Measurements from ENCODE around the gene TMEM50A.
"Not testable (repeated sequence)": the region's sequence is repeated elsewhere in the genome, so short reads cannot be mapped to it uniquely, and the experiment has no call there.

The TMEM50A gene

DNA sequence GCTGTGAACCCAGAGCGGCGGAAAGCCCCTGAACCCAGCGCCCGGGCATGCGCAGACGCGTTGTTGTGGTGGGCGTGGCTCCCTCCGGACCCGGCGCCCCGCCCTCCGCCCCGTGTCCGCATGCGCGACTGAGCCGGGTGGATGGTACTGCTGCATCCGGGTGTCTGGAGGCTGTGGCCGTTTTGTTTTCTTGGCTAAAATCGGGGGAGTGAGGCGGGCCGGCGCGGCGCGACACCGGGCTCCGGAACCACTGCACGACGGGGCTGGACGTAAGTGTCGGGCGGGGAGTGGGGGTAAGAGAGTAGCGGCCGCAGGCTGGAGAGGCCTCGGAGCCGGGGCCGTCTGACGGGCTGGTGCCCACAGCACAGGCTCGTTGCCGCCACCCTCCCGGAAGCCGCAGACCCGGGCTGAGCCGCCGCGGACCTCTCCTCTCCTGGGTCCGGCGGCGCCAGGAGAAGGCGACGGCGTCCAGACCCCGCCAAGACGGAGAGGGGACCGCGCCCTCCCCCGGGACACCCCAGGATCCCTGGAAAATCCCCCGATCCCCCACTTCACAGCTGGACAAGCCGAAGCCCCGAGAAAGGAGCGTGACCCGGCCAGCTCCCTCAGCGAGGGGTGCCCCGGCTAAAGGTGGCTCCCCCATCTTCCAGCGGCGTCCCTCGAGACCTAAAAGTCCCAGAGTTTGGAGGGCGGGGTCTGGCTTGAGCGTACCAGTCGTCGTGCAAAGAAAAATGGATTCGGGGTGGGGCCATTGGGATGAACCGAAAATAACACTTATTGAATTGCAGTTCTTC lies at the start of gene TMEM50A:
TMEM50A (plus strand) TSS at position 147 of the 794 bp plus-strand sequence. CDS start 2,153 bp downstream, outside the sequence.
- DNase-seq, result peak; percentile 90 to 94

DNA sequence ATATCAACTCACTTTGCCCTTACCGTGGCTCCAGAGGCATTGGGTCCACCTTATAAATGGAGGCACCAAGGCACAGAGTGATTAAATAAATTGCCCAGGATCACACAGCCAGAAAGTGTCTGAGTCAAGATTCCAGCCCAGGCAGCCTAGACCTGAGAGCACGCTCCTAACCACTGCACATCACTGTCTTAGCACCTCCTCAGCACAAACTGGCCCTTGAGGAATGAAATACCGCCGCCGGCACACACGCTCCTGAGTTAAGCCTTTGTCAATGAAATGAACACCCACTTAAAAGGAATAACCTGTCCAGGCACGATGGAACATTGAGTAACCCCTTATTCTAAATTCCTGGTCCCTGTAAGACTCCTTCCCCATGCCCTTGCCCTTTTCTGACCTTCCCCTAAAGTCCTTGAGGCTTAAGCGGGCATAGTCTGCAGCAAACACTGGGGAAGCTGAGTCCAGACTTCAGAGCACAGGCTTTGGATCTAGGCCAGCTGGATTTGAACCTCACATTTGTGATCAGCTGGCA lies 49.5 kb upstream of the TMEM50A start:
- DNase-seq, result not testable (repeated sequence)

DNA sequence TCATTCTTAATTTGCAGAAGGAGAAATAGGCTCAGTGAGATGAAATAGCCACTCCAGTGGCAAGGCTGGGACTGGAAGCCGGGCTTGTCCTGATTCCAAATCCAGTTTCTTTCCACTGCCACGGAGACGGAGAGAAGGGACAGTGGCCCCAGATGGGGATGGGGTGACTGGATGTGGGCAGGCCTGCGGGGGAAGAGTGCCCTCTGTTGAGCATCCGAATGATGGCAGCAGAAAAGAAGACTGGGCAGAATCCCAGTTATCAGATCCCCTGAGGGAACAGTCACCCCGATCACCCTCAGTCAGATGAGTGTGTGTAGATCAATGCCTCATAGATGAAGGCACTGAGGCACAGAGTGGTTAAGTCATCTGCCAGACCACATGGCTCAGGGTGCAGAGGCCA lies 48.1 kb upstream of the TMEM50A start:
- peak in 1 of 2 donors; percentile 1 for DNase-seq

DNA sequence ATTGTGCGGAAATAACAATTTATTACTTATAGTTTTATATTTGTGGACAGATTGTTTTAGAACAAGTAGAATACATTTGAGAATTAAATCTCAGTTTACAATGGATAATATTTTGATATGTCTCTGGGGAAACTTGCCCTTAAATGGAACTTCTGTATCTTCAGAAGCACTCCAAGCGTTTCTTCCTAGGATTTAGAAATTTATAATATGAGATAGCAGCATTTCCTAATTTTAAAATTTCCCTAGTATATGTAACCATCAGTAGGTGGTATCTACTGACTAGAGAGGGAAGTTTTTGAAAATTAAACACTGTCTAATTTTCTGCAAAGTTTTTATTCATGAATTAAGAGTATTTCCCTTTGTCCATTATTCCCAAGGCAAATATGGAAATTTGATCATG lies 44.7 kb upstream of the TMEM50A start:
- not testable (repeated sequence) for DNase-seq

DNA sequence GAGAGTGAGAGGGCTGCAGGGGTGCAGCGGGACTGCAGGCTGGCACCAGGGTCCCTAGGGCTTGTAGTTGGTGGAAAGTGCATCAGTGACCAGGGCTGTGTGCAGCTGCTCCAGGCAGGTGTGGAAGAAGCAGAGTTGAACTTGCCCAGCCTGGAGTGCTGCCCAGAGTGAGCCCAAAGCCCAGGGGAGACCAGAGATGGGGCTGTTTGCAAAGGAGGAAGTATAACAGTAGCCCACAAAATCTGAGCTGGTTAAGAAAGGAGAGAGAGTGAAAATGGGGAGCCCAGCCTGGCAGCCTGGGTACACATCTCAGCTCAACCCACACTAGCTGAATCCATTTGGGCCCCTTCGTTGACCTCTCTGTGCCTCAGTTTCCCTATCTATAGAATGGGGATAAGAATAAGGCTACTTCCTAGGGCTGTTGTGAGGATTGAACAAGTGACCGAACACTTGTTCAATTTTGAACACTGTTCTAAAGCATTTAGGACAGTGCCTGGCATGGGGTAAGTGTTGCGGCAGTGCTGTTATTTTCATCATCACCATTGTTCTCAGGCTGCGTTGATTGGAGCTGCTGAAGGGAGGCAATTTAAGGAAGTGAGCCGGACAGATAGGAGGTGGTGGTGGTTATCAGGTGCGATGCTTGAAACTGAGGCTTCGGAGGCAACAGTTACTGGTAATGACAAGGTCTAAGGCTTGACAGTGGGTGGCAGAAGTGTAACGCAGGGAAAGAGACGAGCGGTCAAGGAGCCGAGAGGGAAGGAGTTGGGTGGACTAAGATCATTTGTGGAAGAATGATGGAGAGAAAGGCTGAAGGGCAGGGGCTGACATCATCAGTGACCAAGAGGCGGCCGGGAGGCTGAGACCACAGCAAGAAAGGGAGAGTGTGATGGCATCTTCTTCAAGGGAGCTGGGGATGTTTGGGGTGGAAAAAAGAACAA lies 43.0 kb upstream of the TMEM50A start:
- DNase-seq, result not testable (repeated sequence)

DNA sequence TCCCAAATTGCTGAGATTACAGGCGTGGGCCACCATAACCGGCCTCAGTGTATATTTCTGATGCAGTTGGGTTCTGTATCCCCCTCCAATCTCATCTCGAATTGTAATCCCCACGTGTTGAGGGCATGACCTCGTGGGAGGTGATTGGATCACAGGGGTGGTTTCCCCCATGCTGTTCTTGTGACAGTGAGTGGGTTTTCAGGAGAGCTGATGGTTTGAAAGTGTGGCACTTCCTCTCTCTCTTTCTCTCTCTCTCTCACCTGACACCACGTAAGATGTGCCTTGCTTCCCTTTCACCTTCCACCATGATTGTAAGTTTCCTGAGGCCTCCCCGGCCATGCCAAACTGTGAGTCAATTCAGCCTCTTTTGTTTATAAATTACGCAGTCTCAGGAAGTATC lies 41.6 kb upstream of the TMEM50A start:
- not testable (repeated sequence) for DNase-seq

DNA sequence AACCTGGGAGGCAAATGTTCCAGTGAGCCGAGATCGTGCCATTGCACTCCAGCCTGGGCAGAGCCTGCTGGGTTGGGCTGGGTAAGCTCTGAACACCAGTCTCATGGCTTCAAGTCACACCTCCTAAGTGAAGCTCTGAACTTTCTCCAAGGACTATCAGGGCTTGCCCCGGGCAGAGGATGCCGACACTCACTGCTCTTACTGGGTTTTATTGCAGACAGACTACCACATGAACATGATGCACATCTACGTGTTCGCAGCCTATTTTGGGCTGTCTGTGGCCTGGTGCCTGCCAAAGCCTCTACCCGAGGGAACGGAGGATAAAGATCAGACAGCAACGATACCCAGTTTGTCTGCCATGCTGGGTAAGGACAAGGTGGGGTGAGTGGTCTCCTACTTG lies 37.4 kb upstream of the TMEM50A start:
- not testable (repeated sequence) for DNase-seq

DNA sequence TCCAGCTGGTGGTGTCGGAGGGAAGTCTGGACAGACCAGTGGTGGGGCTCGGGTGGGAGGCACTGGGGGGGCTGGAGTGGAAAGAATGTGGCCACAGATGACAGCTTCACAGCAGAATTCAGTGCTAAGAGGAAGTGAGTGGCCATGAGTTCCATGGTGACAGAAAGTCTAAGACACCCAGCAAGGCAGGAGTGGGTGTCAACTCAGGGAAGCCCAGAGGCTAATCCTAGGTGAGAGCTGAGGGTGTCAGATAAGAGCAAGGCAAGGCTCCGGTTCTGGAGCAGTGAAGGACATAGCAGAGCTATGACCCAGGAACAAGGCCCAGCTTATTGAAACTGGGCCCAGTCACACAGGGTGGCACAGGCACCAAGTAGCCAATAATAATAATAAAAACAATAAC lies 35.8 kb upstream of the TMEM50A start:
- DNase-seq, result not testable (repeated sequence)

DNA sequence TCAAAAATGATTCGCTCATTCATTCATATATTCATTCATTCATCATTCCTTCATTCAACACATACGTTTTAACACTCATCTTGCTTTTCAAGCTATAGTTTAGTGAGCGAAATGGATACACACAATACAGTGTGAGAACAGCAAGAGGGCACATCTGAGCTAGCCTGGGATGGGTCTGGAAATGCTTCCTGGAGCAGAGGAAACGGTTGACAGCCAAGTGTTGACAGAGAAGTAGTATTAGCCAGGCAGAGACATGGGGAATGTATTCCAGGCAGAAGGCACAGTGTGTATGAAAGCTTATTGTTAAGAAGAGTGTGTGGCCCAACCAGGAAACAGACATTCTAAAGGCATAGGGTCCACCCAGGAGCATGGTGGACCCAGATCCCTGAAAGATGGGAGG lies 33.2 kb upstream of the TMEM50A start:
- not testable (repeated sequence) for DNase-seq

DNA sequence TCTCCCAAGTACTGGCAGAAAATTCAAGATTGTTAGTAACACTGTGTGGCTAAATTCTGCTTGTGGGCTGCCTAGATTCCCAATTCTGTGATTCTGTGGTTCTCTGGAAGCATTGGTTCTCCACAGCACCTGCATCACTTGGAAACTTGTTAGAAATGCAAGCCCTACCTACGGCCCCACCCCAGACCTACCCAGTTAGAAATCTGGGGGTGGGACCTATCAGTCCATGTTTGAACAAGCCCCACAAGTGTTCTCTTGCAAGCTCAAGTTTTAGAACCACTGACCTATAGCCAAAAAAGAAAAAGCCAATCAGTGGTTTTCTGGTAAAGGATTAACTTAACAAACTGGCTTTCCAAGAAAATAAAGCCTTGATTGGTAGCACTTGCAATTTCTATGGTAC lies 30.0 kb upstream of the TMEM50A start:
- not testable (repeated sequence) for DNase-seq

DNA sequence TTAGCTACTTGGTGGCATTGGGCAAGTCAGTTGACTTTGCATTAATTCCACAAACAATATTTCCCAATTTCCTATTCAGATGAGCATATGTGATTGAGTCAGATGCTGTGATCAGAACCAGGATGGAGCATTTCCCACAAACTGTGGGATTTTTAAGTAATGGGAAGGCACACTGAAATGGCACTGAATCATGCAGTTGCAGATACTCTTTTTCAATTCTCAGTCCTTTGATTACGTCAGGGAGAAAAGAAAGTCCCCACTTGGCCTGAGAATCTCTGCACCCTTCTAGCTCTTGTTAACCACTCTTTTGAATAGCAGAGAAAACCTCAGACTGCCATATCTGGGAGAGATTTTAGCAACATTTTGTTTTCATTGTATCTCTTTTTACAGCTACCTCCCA lies 29.0 kb upstream of the TMEM50A start:
- DNase-seq, result not testable (repeated sequence)

DNA sequence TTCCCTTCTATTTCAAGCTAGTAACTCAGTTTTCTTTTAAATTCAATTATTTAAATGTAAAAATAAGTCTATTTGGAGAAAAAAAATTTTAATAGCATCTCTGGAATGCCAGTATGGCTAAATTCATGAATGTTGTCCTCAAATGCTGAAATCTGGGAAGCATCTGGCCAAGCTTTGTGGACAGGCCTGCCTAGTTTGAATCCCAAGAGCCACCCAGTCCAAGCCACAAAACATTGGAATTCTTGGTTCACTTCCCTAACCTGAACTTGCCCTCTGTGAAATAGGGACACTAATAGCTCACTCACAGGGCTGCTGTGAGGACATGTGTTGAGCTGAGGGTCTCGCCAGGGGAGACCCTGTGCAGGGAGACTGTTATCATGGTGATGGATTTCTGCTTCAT lies 28.6 kb upstream of the TMEM50A start:
- not testable (repeated sequence) for DNase-seq

DNA sequence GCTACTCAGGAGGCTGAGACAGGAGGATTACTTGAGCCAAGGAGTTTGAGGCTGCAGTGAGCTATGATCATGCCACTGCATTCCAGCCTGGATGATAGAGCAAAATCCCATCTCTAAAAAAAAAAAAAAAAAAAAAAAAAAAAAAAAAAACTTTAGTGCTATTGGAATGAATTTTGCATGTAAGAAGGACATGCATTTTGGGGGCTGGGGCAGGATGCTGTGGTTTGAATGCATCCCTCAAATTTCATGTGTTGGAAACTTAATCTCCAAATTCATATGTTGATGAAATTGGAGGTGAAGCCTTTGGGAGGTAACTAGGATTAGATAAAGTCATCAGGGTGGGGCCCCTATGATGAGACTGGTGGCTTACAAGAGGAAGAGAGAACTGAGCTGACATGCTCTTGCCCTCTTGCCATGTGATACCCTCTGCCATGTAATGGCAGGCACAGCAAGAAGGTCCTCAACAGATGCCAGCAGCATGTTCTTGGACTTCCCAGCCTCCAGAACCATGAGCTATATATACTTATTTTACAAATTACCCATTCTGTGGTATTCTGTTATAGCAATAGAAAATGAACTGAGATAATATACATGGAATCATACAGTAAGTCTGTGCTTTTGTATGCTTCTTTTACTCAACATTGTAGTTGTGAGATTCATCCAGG lies 25.2 kb upstream of the TMEM50A start:
- not testable (repeated sequence) for DNase-seq

DNA sequence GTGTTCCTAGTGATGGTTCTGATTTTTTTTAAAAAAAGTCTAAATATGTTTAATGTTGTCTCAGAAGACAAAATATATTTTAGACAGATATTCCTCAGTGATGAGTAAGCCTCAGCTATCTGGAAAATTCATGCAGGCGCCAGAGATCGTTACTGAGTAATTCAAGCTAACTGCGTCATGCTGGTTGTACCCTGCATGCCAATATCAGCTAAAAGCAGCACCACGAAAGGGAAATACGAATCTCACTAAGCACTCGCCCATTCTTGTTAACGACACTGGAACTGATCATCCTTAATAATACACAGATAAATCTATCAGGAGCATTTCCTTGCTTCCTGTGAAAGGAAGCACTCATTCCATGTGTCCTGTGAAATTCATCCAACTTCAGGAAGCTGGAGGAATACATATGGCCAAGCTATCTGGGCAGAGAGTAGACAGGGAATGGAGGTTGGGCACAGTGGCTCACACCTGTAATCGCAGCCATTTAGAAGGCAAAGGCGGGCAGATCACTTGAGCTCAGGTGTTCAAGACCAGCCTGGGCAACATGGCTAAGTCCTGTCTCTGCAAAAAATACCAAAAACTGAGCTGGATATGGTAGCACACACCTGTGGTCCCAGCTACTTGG lies 17.7 kb upstream of the TMEM50A start:
- DNase-seq, result not testable (repeated sequence)

DNA sequence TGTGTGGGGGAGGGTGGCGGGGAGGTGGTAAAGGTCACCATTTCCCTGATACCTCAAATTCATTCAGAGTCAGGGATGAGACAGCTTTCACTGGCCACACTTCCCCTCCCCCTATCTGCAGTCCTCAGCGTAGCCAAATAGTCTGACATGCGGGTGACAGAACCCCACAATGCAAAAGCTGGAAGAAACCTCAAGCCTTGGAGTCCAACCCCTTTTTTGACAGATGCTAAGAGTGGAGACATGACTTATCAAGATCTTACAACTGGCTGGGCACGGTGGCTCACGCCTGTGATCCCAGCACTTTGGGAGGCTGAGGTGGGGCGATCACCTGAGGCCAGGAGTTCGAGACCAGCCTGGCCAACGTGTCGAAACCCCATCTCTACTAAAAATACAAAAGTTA lies 16.0 kb upstream of the TMEM50A start:
- DNase-seq, result not testable (repeated sequence)

DNA sequence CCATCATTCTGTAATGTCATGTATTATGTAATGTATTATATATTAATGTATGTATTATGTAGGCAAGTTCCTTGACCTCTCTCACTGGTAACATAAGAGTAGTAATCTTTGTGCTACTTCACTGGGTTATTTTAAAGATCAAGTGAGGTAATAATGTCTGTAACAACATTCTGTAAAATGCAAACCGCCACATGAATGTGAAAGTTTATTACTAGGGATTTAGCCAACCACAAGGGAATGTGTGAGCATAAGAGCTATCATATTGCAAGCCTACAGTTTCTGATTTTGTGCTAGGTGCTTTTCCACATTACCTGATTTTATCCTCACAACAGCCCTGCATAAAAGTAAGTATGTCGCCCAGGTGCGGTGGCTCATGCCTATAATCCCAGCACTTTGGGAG lies 13.7 kb upstream of the TMEM50A start:
- not testable (repeated sequence) for DNase-seq

DNA sequence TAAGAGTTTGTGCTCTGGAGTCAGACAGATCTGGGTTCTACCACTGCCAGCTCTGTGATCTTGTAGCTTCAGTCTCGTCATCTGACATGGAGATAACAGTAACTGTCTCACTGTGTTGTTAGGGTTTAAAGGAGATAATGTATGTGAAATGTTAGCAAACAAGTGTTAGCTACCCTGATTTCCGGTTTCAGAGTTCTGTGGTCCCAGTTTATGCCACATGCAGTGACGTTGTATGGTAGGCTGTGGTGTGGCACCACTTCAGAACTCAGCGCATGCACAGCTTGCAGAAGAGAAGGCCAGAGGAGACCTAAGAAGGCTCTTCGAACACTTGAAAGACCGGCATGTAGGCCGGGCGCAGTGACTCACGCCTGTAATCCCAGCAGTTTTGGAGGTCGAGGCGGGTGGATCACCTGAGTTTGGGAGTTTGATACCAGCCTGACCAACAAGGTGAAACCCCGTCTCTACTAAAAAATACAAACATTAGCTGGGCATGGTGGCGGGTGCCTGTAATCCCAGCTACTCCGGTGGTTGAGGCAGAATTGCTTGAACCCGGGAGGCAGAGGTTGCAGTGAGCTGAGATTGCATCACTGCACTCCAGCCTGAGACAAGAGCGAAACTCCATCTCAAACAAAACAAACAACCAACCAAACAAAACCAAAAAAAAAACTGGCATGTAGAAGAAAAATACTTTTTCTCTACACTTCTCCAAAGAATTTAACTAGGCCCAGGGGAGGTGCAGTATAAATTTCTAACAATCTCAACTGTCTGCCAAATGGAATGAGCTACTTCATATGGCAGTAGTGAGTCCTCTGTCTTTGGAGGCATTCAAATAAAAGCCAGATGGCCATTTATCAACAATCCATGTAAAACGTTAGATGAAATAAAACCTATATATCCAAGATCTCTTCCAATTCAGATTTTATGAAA lies 10.0 kb upstream of the TMEM50A start:
- not testable (repeated sequence) for DNase-seq

DNA sequence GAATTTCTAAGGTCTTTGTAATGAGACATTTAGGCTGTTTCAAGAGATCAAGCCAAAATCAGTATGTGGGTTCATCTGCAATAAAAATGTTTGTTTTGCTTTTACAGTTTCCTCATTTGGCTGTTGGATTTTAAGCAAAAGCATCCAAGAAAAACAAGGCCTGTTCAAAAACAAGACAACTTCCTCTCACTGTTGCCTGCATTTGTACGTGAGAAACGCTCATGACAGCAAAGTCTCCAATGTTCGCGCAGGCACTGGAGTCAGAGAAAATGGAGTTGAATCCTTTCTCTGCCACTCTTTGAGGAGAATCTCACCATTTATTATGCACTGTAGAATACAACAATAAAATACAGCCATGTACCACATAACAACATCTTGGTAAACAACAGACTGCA lies 9.3 kb upstream of the TMEM50A start:
- DNase-seq, result not testable (repeated sequence)

DNA sequence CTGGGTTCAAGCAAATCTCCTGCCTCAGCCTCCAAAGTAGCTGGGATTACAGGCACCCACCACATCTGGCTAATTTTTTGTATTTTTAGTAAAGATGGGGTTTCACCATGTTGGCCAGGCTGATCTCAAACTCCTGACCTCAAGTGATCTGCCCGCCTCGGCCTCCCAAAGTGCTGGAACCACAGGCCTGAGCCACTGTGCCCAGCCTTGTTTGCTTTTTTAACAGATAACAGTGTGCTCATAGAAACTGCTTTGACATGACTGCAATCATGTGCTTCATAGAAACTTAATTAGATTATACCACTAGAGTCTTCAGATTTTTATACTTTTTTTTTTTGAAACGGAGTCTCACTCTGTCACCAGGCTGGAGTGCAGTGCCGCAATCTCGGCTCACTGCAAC lies 8.8 kb upstream of the TMEM50A start:
- DNase-seq, result not testable (repeated sequence)

DNA sequence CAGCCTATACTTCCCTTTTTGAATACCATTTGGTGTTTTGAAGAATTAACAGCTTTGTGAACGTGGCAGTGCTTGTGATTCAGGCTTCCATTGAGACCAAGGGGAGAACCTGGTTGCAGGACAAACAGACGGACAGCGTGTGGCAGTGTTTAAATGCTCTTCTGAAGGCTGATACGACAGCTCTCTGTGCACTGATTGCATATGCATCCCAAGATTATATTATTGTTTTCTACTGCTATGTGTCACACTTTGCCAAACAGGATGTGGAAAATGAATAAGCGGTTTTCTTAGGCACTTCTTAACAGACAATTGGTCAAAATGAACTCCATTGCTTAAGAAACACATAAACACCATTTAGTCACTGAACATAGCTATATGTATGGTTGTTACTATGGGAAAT lies 8.2 kb upstream of the TMEM50A start:
- peak; percentile 23 to 44 for DNase-seq

DNA sequence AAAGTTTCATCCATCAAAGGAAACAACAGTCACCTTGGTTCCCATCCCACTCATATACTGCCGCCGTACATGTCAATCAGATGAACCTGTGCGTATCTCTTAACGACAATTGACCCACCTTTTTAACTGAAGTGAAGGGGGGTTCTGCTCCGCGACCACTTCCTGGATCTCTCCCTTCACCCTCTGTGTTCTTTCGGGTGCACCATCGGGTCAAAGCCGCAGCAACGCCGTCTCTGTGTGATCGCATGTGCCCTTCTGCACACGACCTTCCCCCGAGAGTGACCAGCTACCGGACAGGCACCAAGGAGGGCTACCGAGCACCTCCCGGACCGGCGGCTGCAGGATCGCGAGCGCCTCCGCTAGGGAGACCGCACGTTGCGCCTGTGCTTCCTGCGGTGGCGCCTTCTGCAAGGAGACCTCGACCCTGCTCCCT lies 1.2 kb upstream of the TMEM50A start:
- peak; percentile 16 to 40 for DNase-seq
